Measurements from ENCODE around the gene GCK. TPM values are rescaled to one million over a fixed set of nuclear protein-coding genes. Genes with fewer than 3 reads are reported as not detected.

Gene GCK
- total RNA-seq: 0.79 TPM

DNA sequence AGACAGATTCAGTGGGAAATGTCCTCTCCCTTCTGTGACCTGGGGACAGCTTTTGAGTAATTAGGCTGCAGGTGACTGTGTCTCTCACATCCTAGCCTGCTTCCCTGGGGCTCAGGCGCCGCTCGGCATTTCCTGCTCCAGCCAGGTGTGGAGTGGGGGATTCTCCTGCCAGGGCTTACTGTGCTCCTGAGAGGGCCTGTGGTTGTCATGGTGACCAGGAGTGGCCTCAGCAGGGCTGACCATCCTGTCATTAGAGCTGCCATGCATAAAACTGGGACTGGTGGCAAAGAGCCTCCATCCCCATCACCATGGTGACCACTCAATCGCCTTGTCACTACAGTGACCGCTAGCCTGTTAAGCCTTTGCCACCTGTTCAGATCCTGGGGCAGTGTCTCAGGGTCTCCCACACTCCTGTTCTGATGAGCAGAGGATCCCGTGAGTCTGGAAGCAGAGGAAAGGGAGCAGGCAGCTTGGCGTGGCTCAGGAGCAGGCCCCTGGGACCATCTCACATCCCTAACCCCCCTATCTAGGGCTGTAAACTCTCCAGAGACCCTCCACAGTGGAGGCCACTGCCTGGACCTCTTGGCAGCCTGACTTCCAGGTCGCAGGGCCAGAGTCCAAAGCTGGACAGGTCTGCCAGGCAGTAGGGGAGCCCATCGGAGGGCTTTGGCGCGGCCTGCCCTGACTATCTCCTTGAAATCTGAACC lies at the start of gene GCK:
Gene GCK (minus strand): TSS at position 154 of the 707 bp plus-strand sequence. CDS start 486 bp downstream, outside the sequence.
- DNase-seq: no peak

DNA sequence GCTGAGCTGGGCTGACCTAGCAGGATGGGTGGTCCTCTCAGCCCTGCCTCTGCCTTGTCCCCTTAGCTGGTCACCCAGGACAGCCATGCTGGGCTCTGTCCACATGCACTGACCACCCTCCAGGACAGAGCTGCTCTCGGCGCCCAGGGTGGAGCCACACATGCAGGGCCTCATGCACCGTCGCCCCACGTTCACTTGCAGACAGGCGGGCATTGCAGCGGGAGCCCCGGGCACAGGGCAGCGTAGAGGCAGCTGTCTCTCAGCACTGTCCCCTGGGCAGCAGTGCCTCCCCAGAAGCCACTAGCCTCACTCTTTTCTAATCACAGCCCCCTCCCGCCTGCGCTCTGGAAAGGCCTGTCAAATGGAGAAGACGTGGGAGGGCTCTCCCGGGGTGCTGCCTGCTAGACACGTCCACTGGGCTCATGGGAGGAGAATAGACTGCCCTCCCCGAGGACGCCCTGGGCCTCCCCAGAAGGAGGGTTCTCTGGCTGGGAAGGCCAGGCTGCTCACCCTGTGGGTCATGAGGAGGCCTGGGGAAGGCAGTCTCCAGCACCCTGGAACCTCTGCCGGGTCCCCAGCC lies 49.0 kb upstream of the GCK start:
- no peak for DNase-seq

DNA sequence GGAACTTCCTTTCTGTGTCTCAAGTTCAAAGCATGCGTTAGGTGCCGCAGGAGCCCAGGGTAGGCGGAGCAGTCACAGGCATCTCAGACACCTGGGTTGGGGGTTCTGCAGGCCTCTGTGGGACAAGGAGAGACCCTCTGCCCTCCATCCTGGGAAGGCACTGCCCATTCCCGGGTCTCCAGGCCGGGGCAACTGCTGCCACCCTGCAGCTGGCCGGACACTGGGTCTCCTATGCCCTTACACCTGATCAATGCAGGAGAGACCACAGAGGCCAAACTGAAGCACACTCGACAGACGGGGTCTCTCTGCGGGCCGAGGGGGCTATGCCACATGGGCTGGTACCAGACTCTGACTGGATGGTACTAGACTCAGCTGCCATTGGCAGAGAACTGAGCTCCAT lies 48.5 kb upstream of the GCK start:
- DNase-seq: no peak

DNA sequence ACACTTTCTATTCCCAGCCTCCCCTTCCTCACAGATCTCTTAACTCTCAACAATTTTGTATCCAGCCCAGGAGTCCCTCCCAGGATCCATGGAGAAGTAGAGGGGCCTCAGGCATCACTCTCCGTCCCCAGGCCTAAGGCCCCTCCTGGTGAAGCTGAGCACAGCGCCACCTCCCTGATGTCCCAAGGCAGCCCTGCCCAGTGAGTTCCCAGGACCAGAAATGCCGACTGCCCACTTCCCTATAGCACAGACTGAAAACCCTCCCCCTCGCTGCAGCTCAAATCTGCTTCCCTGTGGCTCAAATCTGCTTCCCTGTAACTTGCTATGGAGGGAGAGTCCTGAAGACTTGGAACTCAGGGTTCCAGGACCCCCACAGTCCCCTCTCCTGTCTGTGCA lies 47.1 kb upstream of the GCK start:
- no peak for DNase-seq

DNA sequence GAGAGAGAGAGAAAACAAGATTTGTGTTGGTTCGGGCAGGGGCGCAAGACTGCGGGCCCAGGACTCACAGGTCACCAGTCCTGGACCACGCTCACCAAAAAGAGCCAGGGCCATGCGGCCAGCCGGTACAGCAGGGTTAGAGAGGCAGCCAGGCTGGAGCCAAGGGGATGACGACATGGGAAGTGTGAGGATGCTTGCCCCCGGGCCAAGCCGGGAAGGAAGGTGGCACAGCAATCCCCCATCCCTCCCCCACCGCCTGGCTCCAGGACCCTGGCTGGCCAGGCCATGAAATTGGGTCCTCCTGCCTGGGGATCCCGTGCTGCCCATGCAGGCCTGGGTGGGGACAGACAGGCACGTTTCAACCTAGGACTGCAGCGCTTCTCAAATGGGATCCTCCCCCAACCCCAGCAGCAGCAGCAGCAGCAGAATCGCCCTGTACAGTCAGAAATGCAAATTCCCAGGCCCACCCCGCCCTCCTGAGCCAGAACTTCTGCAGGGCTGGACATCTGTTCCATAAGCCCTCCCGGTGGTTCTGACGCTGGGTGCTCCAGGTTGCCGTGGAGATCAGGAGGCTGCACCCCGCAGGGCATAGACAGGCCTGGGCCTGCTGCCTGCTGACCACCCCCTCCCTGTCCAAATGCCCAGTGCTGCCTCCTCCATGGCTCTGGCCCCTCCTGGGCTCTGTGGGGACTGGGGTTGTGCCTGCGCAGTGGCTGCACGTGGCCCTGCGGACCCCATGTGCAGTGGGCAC lies 46.5 kb upstream of the GCK start:
- no peak for DNase-seq

DNA sequence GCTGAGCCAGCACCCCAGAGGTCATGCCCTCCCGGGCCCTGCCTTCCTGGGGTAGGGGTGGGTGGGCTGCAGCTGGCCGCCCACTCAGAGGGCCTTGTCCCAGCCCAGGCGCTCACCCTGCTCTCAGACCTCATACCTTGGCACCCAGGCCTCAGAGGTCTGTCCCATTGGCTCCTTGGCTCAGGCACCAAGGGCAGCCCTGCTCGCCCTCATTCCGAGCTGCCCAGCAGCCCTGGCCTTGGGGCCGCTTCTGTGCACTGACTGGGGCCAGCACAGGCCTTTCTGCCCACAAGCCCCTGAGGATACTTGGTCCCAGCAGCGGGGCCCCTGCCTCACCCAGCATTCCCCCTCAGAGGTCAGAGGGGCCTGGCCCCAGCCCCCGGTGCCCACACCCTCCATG lies 45.8 kb upstream of the GCK start:
- DNase-seq: no peak

DNA sequence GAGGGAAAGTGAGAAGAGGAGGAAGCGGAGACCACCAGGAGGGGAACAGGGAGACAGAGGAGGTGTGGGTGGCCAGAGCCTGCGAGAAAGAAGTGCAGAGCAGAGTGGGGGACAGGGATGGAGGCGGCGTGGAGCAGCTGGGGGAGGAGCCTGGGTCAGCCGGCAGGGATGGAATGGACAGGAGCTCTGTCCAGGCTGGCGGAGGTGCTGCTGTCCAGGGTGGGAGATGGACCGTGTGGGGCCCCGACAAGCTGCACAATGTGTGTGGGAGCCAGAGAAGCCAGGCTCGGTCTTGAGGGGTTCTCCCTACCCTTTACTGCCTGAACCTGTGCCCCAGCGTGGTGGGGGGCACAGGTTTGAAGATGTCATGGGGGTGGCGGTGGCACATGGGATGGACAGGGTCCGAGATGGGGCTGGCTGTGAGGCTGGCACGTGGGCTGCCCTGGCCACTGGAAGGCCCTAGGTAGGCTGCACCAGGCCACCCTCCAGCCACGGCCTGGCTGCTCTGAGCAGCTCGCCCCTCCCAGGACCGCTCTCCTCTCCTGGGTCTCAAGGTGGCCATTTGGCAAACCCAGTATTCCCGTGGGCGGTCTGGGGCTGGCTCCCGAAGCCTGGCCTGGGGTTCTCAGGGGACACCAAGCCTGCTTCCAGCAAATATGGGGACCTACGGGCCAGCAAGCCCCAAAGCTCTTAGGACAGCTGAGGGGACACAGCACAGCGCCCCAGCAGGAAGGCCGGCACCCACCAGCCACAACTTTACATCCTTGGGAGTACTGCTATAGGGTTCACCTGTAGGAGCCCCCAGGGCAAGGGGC lies 43.9 kb upstream of the GCK start:
- no peak for DNase-seq

DNA sequence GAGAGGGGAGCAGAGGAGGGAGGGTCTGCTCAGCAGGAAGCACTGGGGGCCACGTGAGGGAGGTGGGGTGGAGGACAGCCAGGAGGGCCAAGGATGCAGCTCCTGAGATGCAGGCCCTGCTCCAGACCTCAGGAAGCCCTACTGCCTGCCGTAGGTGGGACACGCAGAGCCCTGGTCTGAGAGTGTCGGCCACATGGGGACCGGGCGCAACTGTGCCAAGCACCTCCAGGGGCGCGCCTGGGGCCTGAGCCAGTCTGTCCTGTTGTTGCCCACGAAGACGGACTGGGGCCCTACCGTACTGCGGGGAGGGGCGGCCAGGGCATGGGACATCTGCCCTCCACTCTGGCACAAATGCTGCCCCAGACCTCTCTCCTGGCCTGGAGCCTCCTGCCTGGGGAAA lies 43.2 kb upstream of the GCK start:
- no peak for DNase-seq

DNA sequence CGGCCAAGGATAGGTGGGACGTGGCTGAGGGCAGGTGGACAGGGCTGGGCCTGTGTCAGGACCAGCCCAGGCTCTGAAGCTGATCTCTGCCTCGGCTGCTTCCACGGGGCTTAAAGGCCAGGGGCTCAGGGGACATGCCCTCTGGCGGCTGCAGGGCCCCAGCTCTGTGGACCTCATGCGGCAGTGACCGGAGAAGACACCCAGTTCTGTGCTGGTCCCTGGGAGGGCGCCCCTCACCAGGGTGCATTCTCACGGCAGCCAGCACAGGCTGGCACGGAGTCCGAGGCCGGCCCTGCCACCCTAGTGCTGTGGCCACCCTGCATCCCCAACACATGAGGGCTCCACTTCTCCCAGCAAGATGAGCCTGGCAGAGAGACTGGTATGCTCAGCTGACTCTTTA lies 41.8 kb upstream of the GCK start:
- no peak for DNase-seq

DNA sequence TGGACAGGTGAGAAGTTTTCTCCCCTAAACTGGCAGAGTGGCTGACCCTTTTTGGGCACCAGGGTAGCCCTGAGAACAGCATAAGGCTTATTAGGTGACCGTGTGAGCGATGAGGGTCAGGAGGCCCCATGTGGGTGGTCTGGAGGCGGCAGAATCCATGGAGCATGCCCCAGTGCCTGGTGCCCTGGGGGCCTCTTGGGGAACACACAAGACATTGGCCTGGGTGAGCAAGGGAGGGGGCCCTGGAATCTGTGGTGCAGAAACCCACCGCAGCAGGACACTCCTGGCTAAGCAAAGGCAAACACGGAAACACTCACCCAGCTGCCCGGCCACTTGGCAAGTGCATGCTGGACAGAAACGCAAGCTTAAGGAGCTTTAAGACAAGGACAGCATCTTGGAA lies 41.0 kb upstream of the GCK start:
- DNase-seq: no peak

DNA sequence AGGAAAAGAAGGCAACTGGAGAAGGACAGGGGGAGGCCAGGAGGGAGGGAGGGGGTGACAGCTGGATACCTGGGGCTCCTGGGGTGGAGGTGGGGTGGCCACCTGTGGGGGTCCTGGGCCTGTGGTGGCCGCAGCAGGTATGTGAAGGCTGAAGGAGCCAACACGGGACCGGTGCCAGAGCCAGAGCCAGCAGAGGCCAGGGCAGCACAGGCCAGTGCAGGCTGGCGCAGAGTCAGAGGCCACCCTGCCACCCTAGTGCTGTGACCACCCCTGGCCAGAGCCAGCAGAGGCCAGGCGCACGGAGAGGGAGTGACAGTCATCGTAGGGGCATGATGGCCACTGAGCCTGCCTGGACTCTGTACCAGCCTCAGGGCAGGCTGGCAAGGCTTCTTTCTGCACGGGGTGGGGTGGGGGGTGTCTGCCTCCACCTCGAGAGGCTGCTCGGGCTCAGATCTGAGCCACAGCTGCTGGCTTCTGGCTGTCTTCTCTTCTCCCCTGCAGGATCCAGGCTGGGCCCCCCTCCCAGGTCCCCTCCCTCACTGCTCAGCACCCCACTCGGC lies 40.4 kb upstream of the GCK start:
- no peak for DNase-seq

DNA sequence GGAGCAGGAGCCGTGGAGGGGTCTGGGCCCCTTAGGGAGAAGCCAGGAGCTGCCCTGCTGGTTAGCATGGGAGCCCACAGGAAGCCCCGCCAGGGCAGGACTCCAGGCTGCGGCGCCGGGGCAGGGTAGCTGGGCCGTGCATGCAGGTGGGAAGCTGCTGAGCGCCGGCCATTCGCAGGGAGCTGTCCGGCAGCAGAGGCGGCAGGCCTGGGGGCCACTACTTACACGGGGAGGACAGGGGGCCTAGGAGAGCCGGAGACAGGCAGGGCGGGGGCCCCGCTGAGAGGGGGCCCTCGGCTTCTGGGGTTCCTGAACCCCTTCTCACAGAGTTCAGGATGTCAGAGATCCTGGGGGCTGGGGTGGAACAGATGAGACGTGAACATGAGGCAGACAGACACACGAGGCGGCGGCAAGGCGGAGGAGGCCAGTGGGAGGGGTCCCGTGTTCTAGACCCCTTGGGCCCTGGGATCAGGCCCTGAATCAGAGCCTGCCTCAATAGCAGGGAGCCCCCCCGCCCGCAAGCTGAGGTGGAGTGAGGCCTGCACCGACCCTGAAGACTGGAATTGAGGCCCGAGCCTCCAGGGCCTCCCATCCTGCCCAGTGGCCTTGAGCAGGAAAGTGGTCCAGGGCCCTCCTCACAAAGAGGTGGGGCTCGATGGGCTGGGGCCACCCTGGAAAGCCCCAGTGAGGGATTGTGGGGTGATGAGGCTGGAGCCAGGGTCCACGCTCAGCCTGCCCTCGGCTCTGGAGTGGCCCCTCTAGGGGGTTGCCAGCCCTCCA lies 39.5 kb upstream of the GCK start:
- DNase-seq: no peak

DNA sequence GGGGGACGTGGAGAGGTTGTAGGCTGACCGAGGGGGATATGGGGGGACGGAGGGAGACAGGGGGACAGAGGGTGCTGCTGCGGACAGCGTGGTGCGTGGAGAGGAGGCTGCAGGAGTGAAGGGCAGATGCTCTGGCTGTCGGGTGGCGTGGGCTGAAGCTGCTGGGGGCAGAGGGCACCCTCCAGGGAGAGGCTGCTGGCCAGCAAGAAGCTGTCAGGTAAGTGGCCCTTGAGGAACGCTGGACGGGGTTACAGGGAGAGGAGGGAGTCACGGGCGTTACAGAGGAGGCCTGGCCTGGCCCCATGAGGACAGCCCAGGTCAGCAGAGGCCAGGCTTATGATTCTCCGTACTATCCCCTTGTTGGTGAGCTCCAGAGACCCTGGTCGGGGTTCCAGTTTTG lies 38.7 kb upstream of the GCK start:
- DNase-seq: no peak

DNA sequence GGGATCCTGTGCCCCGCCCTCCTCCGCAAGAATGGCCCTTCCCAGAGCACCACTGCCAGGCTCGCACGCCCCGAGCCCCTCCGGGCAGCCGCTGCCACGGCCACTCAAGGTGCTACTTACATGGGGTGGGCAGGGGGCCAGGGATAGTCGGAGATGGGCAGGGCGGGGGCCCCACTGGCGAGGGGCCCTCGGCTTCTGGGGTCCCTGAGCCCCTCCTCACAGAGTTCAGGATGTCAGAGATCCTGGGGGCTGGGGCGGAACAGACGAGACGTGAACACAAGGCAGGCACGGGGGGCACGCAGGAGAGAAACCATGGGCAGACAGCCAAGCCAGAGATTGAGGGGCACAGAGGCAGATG lies 37.1 kb upstream of the GCK start:
- DNase-seq: no peak

DNA sequence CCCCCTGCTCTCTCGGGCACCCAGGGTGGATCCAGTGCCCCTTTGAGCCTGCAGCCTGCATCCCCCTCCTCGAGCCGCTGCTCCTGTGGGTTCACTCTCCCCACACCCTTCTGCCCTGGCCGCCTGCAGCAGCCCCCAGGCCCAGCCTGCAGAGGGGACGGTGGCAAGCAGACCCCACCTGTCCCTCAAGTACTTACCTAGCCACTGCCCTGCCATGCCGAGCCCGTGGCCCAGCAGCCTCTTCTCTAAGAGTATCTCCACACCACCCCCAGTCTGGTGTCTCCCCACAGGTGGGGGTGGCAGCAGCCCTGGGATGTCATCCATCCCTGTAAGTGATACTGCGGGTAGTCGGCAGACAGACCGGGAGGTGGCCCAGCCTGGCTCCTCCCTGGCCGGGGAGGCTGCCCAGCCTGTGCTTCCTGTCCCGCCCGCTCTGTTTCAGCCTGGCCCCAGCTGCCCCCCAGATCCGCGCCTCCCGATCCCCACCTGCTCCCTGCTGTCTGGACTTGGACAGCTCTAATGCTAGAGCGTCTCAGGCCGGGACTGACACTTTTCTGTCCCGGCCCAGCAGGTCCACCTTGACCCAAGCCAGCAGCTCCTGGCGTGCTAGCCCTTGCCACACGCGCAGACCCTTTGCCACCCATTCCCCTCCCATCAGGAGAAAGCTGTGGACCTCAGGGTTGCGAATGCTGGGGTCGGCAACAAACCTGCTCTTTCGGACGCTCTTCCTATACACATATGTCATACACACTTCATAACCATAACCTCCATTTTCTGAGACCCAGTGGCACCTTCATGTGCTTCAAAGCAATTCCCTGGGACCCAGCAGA lies 36.5 kb upstream of the GCK start:
- no peak for DNase-seq

DNA sequence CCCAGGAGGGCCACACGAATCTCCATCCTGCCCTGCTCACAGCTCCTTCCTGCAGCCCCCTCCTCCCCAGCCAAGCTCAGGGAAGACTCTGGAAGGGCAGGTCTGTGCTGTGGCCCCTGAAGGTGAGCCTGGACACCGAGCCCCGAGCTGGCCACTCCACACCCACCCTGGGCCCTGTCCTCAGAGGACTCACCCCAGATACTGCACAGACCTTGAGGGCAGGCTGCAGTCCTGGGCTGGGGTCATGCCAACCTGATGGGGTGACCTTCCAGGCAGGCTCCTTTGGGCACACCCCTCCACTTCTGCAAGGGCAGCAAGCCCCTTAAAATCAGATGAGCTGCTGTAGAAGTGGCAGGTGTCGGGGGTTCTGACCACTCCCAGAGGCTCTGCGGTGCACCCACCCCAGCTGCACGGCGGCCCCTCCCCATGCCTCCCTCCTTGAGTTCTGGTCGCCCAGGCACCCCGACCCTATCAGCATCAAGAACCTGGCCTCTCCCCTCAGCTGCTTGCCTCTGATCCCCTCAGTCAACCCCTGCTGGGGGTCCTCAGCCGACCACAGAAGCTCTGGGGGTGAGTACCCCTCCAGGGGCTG lies 35.8 kb upstream of the GCK start:
- no peak for DNase-seq

DNA sequence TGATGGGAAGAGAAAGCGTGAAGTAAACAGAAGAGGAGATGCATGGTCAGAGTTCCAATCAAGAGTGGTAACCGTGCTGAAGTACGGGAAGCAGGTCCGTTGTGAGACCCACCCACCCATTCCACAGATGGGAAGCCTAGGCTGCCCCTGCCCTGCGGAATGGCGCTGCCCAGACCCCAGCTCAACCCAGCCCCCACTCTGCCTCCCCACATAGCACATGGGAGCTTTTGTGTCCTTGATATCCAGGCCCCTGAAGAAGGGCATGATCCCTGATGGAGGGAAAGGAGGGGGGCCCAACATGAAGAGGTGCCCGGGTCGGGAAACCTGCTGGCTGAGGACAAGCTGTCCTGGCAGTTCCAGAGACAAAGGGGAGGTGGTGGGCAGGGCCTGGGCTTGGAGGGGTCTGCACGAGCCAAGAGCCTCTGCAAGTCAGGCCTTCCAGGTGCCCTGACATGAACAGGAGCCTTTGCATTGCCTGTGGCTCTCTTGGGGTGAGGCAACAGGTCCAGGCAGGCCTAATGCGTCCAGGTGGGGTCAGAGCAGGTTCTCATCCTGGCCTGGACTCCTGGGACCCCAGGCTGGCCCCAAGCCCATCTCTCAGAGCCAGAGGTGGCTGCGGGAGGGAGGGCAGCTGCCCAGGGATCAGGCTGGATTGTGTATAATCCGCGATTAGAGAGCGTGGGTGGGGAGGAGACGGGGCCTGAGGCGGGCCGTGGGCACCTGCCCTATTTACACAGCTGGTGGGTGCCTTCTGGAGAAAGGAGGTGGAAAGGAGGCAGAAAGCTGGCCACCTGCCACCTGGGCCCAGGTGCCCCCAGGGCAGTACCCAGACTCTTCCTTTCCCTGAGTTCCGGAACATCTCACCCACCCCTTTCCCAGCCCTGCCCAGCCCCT lies 35.1 kb upstream of the GCK start:
- no peak for DNase-seq

DNA sequence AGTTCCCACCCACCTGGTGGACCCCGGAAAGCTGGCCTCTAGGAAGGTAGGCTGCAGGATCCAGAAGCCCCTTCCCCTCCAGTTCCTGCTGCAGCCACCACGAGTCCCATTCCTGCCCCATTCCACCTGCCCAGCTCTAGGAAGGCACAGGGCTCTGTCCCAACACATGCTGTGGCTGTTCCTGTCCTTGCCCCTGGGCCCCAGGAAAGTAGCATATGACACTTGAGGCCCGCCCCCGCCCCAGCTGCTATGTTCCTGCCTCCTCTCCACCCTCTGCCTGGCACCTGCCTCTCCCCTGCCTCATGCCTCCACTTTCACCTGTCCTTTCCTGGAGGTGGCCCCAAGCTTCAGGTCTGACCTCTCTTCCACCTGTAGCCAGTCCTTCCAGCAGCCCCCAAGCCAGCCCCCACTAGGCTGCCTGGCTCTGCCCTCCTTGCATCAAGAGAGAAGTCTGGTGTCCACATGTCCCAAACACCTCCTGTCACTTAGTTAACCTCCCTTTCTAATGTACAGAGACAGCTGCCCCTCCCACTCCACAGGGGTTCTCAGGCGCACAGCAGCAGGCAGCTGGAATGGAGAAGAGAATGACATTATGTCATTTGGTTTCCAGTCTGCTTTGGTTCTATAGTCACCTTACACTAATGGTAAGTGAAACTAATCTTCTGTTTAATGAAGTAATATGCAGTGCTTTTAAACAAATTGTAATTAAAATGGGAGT lies 34.3 kb upstream of the GCK start:
- DNase-seq: no peak

DNA sequence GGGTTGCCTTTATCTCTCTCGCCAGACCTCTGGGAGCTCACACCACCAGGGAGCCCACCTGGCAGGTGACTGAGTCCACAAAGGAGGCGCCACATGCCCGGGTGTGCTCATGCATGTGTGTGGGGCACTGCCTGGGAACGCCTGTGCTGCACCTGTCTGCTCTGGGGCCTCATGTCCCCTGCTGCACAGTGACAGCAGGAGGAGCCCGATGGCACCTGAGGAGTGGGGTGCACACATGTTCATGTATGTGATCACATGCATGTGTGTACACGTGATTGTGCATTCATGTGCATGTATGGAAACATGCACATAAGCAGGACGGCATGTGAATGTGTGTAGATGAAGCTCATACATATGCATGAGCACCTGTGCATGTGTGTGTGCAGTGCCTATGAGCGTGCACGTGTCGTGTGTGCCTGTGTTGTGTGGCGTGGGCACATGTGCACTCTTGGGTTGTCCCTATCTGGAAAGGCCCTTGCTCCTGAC lies 33.6 kb upstream of the GCK start:
- DNase-seq: no peak

All from skin of body (tissue), 2 donors.